Stimulated activated CD8-positive, alpha-beta memory T cell treated with anti-CD3 and anti-CD28 coated beads, Interleukin-7, amount 100 ng/mL, for 48 hours (primary cell): ENCODE measurements around the gene RELL2.
"Not testable (repeated sequence)": the region's sequence is repeated elsewhere in the genome, so short reads cannot be mapped to it uniquely, and the experiment has no call there.

ENCODE experiments used
- DNase-seq, 2 donors: peaks; one replicate each; pipeline ENCODE4 v3.0.0-alpha.2; 2020; ENCODE audit warnings: low read depth in 1 of 2; ENCODE audit errors: extremely low read depth in 1 of 2

The RELL2 gene, protein sequence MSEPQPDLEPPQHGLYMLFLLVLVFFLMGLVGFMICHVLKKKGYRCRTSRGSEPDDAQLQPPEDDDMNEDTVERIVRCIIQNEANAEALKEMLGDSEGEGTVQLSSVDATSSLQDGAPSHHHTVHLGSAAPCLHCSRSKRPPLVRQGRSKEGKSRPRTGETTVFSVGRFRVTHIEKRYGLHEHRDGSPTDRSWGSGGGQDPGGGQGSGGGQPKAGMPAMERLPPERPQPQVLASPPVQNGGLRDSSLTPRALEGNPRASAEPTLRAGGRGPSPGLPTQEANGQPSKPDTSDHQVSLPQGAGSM

DNA sequence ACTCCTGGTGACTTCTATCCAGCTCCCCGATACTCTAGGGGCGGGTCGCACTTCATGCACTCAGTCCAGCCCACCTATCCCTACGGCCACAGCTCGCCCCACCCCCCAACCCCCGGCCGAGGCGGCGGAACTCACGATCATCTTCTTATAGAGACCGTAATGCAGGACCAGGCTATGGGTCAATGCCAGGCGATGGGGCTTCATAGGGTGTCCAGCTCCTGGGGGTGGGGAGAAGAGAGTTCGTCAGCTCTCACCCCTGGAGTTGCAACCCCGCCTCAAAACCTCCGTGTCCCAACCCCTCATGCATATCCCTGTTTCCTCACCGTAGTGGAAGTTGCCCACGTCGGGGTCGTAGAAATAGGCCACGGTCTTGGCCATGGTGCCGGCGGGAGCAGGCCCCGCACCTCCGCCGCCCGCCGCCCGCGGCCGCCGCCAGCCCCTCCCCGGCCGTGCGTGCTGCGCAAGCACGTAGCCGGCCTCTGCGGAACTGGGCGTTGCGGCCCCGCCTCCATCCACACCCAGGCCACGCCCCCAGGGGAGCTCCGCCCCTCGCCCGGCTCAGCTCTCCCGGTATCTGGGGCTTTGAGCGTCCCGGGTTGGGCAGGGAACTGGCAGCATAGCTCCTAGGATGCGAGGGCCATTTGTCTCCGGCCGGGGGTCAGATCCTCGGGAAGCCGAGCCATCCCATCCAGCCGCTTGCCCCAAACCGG lies at the start of gene RELL2, which contains the start of gene HDAC3:
Gene RELL2 (plus strand): TSS at position 585 of the 710 bp plus-strand sequence. CDS start 1,229 bp downstream, outside the sequence.
Gene HDAC3 (minus strand): TSS at position 437 of the 710 bp plus-strand sequence. CDS start 59 bp downstream, at position 378.
- DNase-seq = peak; percentile 85

DNA sequence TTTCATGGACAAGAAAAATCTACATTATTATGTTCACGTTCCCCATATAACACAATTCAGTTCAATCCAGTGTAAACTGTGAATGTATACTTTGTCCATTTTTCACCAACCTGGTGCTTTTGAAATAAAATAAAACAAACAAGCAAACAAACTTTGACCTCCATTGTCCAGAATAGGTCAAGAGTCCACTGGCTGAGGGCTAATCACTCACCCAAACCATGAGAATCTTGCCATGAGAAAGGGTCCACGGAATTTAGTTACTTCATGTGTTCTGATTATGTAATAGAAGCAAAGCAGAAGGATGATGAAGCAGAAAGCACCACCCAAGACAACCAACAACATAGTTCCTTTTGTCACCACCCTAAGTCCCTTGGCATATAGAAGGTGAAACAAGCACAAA lies 46.7 kb upstream of the RELL2 start:
- DNase-seq = no peak

DNA sequence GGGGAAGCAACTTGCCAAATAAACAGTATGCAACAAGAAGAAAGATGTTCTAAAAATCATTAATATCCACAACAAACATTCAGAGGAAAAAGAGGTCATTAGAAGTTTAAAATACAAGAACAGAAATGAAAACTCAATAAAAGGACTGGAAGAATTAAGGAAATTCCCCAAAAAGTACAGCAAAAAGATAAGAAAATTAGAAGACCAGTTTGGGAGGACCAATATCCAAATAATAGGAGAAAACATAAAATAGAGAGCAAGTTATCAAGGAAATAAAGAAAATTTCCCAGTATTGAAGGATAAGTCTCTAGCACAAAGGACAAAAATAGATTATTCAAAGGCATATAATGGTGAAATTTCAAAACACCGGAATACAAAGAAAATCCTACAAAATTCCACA lies 39.9 kb upstream of the RELL2 start:
- DNase-seq = no peak

DNA sequence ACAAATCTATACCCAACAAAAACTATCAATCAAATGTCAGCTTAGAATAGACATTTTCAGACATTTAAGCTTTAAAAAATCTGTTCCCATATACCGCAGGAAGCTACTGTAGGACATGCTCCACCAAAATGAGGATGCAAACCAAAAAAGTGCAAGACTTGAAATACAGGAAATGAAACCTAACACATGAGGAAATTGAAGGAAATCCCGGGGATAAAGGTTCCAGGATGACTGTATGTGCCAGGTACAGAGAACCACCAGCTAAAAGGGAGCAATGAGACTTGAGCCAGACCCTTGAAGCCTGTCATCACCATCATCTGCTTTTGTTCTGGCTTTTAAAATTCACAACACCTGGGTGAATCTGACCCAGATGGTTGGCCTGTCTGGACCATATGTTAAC lies 39.4 kb upstream of the RELL2 start:
- DNase-seq = no peak

DNA sequence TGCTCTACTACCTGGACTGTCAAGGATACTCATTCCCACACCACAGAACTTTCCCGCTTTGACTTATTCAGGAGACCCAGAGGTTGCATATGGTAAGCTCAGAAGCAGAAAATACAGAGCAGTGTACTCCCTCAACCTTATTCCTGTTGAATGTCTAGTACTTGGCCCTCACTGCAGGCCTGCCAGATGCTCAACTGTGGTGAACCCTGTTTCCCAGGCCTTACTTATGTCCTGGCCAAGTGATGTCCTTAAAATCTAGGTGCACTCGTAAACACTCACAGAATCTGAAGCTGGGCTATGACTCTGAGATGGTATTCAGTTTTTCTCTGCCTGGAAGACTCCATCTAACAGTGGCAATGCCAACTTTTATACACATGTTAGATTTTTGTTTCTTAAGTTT lies 39.0 kb upstream of the RELL2 start:
- DNase-seq = no peak

DNA sequence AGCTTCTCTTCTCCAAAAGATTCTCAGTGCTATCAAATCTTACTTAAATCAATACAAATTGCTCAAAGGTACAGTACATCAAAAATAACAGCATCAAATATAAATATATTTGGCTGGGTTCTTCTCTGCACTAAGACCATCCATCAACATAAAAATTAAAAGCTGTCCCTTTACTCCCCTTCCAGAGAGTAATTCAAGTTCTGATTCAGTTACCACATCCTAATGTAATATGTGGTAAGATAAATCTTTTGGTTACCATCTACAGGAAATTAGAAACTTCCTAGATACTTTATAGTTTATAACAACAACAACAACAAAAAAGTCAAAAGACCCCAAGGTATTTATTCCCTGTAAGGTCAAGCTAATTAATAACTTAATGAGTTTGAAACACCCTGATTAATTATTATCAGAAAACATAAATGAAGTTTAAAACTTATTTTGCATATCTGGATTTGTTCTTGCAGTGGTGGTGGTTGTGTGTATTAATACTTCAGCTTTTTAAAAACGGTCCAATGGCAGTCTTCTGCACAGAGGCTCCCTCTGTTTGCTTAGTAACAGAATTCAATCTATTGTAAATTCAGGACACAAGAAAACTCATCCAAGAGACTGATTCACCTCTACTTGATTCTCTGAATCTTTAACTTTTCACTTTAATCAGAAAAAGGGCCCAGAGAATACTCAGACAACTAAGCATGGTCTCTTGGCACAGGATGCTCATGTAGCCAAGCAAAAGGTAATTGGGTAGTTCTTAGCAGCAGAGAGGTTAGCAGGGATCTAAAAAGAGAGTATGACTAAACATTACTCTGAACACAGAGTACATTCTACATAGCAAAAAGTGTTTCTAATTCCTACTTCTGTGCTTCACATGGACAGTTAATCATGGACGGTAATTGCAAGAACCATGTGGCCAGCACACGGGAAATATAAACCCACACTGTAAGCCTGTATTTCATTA lies 38.1 kb upstream of the RELL2 start:
- no peak for DNase-seq

DNA sequence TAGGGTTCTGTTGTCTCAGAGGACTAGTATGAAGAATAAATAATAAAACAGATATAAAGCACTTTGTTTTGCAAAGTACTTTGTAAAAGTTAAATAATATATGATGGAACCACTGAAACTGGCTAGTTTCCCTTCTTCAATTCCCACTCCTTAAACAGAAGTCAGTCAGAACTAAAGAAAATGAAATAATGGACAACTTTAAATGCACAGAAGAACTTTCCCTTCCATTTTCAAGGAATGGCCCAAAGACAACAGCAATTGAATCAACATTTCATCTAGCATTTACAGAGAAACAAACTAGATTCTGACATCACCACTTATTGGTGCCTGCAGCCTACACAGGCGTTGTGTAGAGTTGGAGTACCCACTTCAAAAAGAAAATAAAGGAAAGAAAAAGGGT lies 34.2 kb upstream of the RELL2 start:
- no peak for DNase-seq

DNA sequence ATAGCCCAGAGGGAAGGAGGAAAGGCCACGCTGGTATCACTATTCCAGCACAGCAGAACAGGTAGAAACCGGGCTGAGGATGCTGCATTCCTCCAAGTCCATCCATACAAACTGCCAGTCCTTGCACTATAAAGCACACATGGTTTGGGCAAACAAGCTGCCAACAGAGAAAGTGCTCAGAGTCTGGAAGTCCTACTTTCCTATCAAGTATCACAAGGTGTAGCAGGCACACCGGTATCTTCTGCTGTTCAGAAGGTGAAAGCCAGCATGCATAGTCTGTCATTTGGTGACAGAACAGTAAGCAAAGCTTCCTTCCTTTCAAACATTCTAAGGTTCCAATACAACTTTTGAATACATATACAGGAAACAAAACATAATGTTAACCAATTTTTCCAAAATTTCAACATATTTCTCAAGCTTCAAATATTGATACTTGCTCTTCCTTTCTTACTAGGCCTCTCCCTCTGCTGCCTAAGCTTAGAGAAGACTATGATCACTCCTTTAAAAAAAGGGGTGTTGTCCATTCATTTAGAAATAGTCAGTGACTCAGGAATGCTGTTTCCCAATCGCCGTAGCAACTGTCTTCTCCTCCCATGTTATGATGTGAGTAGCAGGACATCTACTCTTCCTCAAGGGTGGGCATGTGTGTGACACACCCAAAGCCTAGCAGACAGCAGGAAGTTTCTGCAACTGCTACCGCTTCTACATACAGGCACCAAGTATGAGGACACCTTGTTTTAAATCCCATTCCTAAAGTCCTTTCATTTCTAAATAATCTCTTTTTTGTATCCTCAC lies 32.7 kb upstream of the RELL2 start:
- no peak for DNase-seq

DNA sequence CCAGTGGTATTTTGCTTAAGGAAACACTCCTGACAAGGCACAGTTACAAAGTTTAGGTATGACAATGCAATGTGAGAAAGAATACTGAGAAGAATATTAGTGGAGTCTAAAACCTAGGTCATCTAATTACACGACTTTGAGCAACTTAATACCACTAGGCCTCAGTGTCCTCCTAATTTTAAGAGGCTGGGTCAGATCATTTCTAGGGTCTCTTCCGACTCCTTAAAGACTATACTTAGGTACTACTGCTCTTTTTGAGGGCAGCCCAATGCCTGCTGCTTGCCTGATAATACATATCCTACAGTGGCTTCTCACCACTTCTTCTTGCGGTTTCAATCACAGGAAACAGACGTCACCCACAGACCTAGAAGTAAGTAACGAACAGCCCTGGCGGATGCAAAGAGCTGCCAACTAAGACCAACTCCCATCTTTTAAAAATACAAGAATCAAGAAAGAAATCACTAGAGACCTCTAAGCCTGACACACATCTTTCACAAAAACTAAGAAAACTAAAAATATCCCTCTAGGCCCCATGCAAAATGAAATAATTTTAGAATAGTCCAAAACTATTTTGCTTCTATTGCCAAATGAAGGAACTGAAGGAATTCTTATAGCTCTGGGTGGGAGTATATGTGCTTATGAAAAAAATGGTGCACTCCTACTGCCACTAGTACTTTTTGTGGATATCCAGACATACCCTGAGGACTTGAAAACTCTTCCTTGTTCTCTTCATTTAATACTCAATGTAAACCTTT lies 31.1 kb upstream of the RELL2 start:
- DNase-seq = peak in 1 of 2 donors; percentile 57

DNA sequence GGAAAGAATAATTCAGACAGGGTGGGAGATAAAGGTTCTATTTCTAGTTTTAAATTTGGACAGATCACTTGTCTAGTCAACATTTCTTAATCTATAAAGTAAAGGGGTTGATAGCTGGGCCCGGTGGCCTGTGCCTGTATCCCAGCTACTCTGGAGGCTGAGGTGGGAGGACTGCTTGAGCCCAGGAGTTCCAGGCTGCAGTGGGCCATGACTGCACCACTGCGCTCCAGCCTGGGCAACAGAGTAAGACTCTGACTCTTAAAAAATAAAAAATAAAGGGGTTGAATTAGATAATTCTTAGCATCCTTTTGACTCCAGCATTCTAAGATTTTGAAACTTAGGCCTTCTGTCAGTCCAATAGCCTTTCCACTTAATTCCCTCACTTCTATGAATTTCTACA lies 28.8 kb upstream of the RELL2 start:
- DNase-seq = no peak

DNA sequence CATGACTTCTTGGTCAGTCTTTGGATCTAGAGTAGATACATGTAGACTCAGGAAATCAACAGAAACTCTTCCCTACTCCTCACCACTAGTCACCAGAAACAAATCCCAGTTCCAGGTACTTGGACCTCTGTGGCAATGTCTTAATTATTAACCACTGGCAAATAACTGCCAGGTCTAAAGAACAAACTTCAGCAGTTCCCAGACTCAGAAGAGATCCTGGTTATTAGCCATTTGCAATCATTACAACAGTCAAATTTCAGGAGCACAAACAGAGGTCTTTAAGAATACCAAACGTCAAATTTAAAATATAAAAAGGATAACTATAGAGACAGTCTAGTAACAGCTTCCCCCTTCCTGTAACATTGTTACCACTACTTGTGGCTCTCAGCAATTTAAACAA lies 28.2 kb upstream of the RELL2 start:
- DNase-seq = no peak

DNA sequence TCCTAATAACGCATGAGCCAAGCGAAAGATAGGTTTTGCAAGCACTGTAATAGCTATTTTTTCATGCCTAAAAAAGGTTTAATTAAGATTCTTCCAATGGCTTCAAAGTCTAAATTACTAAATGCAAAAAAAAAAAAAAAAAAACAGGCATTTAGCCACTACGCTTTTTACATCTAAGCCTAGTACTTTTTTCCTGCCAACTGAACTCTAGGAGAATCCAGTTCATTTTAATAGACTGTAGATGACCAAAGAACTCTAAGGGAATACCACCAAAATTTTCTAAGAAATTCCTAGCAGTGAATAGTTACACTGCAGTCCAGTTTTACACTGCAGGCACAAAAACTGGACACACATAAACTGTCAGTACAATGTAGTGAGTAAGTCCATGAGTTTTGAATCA lies 27.8 kb upstream of the RELL2 start:
- DNase-seq = no peak

DNA sequence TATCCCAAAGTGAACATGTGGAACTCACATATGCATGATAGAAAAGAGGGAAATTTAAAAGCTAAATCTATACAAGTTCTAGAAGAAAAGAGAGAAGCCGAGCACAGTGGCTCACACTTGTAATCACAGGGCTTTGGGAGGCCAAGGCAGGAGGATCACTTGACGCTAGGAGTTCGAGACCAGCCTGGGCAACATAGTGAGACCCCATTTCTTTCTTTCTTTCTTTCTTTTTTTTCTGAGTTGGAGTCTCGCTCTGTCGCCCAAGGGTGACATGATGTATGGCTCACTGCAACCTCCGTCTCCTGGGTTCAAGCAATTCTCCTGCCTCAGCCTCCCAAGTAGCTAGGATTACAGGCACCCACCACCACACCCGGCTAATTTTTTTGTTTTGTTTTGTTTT lies 26.9 kb upstream of the RELL2 start:
- DNase-seq = not testable (repeated sequence)

DNA sequence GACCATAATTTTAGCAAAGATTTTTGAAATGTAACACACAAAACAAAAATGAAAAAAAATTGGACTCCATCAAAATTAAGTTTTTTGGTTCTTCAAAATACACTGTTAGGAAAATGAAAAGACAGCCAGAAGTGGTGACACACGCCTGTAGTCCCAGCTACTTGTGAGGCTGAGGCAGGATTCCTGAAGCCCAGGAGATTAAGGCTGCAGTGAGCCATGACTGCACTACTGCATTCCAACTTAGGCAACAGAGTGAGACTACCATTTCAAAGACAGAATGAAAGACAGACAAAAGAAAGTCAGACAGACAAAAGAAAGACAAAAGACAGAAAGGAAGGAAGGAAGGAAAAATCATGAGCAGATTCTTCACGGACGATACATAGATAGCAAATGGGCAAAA lies 25.5 kb upstream of the RELL2 start:
- no peak for DNase-seq

DNA sequence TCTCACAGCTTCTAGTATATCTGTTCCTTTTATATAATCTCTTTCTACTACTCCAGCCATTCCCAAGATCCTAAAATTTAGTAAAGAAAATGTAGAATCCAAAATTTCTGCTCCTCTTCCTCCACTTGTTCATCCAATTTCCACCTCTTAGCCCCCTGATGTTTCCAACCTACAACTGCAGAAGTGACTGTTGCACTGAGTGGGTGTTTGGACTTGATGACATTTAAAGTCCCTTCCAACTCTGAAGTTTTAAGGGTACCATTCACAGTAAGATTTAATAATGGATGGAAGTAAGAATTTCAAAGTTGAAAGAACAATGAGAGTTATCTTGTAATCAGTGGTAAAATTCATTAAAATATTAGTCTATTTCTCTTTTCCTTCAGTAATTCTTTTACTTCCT lies 23.5 kb upstream of the RELL2 start:
- no peak for DNase-seq

DNA sequence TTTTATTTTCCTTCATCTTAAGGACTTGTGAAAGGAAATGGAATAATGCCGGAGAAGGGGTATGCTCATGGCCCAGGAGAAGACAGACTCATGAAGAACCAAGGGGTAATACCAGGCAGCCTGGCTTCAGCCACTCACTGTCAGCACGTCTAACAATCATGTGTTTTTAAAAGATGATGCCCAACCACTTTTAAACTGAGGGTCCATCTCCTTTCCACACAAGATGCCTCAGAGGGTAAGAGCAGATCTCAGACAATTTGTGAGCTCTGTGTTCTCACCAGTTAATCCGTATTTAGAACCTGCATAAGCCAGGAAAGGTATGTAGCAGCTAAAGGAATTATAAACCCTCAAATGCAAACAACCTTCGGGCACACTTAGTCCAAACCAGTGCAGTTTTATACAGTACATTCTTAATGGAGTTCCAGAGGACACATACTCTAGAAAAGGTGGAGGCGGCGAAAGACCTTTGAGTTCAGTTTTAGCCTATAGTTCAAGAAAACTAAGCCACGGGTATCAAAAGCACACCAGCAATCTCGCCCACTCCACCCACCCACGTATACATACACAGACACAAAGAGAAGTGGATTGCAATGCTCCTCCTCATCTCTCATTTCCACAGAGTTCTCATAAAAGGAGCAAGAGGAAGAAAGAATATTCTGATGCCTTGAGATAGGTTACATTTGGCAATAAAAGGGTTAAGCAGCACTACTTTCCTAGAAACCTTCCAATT lies 20.6 kb upstream of the RELL2 start:
- no peak for DNase-seq

DNA sequence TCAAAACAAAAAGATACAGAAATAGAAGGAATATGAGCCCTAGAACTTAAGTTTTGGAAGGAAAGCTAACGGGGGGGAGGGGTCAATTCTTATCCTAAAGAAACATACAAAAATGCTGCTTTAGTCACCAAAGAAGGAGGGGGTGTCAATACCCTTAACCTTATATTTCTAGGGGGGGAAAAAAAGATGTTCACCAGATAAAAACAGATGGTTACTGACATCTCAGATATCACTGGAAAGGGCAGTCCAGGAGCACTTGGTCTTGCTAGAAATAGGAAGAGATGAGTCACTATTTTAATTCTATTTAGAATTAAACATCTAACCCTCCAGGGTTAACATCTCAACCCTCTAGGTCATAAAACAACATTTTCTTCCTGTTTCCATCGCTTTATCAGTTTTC lies 19.7 kb upstream of the RELL2 start:
- DNase-seq = no peak

DNA sequence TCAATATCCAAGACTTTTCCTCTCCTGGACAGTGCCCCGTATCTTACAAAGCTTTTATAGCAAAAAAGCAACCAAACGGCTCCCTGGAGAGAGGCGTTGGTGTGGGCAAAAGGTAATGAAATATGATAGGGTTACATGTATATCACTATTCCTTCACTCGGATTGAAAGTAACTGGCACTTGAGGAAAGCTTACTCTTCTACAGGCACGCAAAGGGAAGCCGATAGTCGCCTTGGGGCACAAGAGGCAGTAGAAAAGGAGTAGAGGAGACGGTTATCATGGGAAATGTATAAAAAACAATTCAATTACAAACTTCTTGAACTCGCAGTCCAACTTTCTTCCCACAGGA lies 19.1 kb upstream of the RELL2 start:
- no peak for DNase-seq
